ENCODE data around the gene TCHP.

The TCHP gene

GRCh38 chr12:109915171-109916040, 15.3 kb downstream of the TCHP start:
- no peak for ATAC-seq (ENCODE audit: low read depth)
- no peak for TF ChIP-seq CTCF (IDR thresholded peaks at IDR 0.05; ENCODE audit: poor library complexity, severe bottlenecking)
- H3K27ac ChIP-seq (ENCODE audit: poor library complexity, severe bottlenecking) = no peak overlapping the region

GRCh38 chr12:109916045-109916444, 16.0 kb downstream of the TCHP start:
- H3K4me1 ChIP-seq (ENCODE audit: insufficient read depth, poor library complexity, severe bottlenecking) = no peaks in the 10 kb centered on the region
- DNase-seq (ENCODE audit: low spot score) (no peak), ATAC-seq (ENCODE audit: low read depth) (no peak)
- no peak overlapping the region for H3K27ac ChIP-seq (ENCODE audit: poor library complexity, severe bottlenecking)
- no peak for TF ChIP-seq CTCF (IDR thresholded peaks at IDR 0.05; ENCODE audit: poor library complexity, severe bottlenecking)
- no peaks in the 10 kb centered on the region for H3K9me3 ChIP-seq (ENCODE audit: severe bottlenecking)
- H3K36me3 ChIP-seq (ENCODE audit: low read depth) = peaks cover 72% of the 10 kb centered on the region
- no peaks in the 10 kb centered on the region for H3K27me3 ChIP-seq (ENCODE audit: insufficient read depth, poor library complexity, severe bottlenecking)
- no peak overlapping the region for H3K4me3 ChIP-seq (ENCODE audit: severe bottlenecking)

More at GRCh38 chr12:109915171-109916040, 15.3 kb downstream of the TCHP start:
- no peaks in the 10 kb centered on the region for H3K4me1 ChIP-seq (ENCODE audit: insufficient read depth, poor library complexity, severe bottlenecking)
- H3K9me3 ChIP-seq (ENCODE audit: severe bottlenecking) = no peaks in the 10 kb centered on the region
- no peak overlapping the region for H3K4me3 ChIP-seq (ENCODE audit: severe bottlenecking)
- DNase-seq (ENCODE audit: low spot score) = no peak
- no peaks in the 10 kb centered on the region for H3K27me3 ChIP-seq (ENCODE audit: insufficient read depth, poor library complexity, severe bottlenecking)
- peaks cover 78% of the 10 kb centered on the region for H3K36me3 ChIP-seq (ENCODE audit: low read depth)

GRCh38 chr12:109919456-109919855, 19.4 kb downstream of the TCHP start:
- Histone ChIP-seq H3K9me3 (ENCODE audit: severe bottlenecking) (no peaks in the 10 kb centered on the region), H3K36me3 (ENCODE audit: low read depth) (peaks cover 43% of the 10 kb centered on the region), H3K4me3 (ENCODE audit: severe bottlenecking) (no peak overlapping the region), H3K27ac (ENCODE audit: poor library complexity, severe bottlenecking) (no peak overlapping the region), H3K4me1 (ENCODE audit: insufficient read depth, poor library complexity, severe bottlenecking) (no peaks in the 10 kb centered on the region), H3K27me3 (ENCODE audit: insufficient read depth, poor library complexity, severe bottlenecking) (no peaks in the 10 kb centered on the region)
- TF ChIP-seq CTCF (IDR thresholded peaks at IDR 0.05; ENCODE audit: poor library complexity, severe bottlenecking) = no peak
- DNase-seq (ENCODE audit: low spot score) = no peak
- ATAC-seq (ENCODE audit: low read depth) = no peak

- TF ChIP-seq CTCF (IDR thresholded peaks at IDR 0.05; ENCODE audit: poor library complexity, severe bottlenecking) = no peak
- Histone ChIP-seq H3K36me3 (ENCODE audit: low read depth) (peaks cover 40% of the 10 kb centered on the region), H3K27ac (ENCODE audit: poor library complexity, severe bottlenecking) (no peak overlapping the region), H3K27me3 (ENCODE audit: insufficient read depth, poor library complexity, severe bottlenecking) (no peaks in the 10 kb centered on the region), H3K9me3 (ENCODE audit: severe bottlenecking) (no peaks in the 10 kb centered on the region), H3K4me1 (ENCODE audit: insufficient read depth, poor library complexity, severe bottlenecking) (no peaks in the 10 kb centered on the region), H3K4me3 (ENCODE audit: severe bottlenecking) (no peak overlapping the region)
- ATAC-seq (ENCODE audit: low read depth) = no peak
- no peak for DNase-seq (ENCODE audit: low spot score)
Observed at GRCh38 chr12:109920261-109920780, 20.2 kb downstream of the TCHP start.

- no peak overlapping the region for H3K27ac ChIP-seq (ENCODE audit: poor library complexity, severe bottlenecking)
- H3K9me3 ChIP-seq (ENCODE audit: severe bottlenecking) = no peaks in the 10 kb centered on the region
- no peak for TF ChIP-seq CTCF (IDR thresholded peaks at IDR 0.05; ENCODE audit: poor library complexity, severe bottlenecking)
- 0 out of 3 replicates have a peak, but pooled peaks have one; percentile 5 for ATAC-seq (ENCODE audit: low read depth)
- peaks cover 25% of the 10 kb centered on the region for H3K36me3 ChIP-seq (ENCODE audit: low read depth)
- no peak for DNase-seq (ENCODE audit: low spot score)
- H3K27me3 ChIP-seq (ENCODE audit: insufficient read depth, poor library complexity, severe bottlenecking) = no peaks in the 10 kb centered on the region
- H3K4me1 ChIP-seq (ENCODE audit: insufficient read depth, poor library complexity, severe bottlenecking) = no peaks in the 10 kb centered on the region
- no peak overlapping the region for H3K4me3 ChIP-seq (ENCODE audit: severe bottlenecking)
Observed at GRCh38 chr12:109921982-109922381, 21.9 kb downstream of the TCHP start.

Measured in RWPE2 (cell line).